Activated CD8-positive, alpha-beta T cell treated with anti-CD3 and anti-CD28 coated beads, Interleukin-2, amount 10 ng/mL, durations not matched to agents 7 days and 5 days (primary cell): ENCODE results near the gene AGTPBP1. TPM values are rescaled to one million over a fixed set of nuclear protein-coding genes. Genes with fewer than 3 reads are reported as not detected.
A peak's percentile ranks its signal among the peaks of the same experiment; 100 is the strongest.
"Not testable (repeated sequence)": the region's sequence is repeated elsewhere in the genome, so short reads cannot be mapped to it uniquely, and the experiment has no call there.

ENCODE experiments used
- ATAC-seq: fragments of 150-1000 bp; cut with Tn5 transposase; one replicate; pipeline ENCODE4 v1.10.0; 2021; ENCODE audit warnings: moderate library complexity
- CTCF ChIA-PET: fragments of 350-600 bp; sonication (Branson Sonifier 250); formaldehyde crosslinking; loops from one replicate; lab custom pipeline; 2021; ENCODE audit warnings: antibody characterized with exemption; lab: Charles Lee
- POLR2A ChIA-PET: fragments of 350-600 bp; sonication (Branson Sonifier 250); formaldehyde crosslinking; loops from one replicate; lab custom pipeline; 2021; ENCODE audit warnings: antibody characterized with exemption; lab: Charles Lee
- DNase-seq: peaks from one replicate; pipeline ENCODE4 v3.0.0-alpha.2; 2020
- H3K27ac Mint-ChIP-seq: one replicate; pipeline ENCODE4 v1.8.0; 2021; ENCODE audit warnings: mild to moderate bottlenecking, mixed read lengths
- H3K27me3 Mint-ChIP-seq: one replicate; pipeline ENCODE4 v1.8.0; 2021; ENCODE audit warnings: low read depth, mixed read lengths
- H3K36me3 Mint-ChIP-seq: one replicate; pipeline ENCODE4 v1.8.0; 2021; ENCODE audit warnings: low read depth, mixed read lengths
- H3K4me1 Mint-ChIP-seq: one replicate; pipeline ENCODE4 v1.8.0; 2021; ENCODE audit warnings: low read depth, mixed read lengths
- H3K4me3 Mint-ChIP-seq: one replicate; pipeline ENCODE4 v1.8.0; 2021; ENCODE audit warnings: mild to moderate bottlenecking, mixed read lengths
- H3K9me3 Mint-ChIP-seq: one replicate; pipeline ENCODE4 v1.8.0; 2022; ENCODE audit warnings: mixed read lengths; ENCODE audit not compliant: insufficient read depth
- total RNA-seq, 2 experiments: library from RNA; stranded (reverse); gene quantifications; one replicate each; pipeline ENCODE4 v1.2.3, GENCODE V29; 2021

The AGTPBP1 gene
- total RNA-seq, 2 experiments from 2014 or later = 32.6 to 35.7 TPM

DNA sequence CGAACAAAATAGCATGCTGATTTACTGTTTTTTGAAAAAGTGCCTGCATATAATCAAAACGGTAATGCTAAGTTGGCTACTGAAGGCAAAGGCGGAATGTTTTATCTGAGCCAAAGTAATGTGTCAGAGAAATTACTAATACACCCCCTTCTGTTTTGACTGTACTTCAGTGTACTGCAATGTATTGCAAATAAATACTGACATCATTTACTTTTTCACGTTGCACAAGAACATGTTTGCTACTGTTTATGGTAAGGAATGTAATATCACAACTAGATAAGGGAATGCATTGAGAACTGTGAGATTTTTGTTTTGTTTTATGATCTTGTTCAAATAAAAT is 813 bp upstream of the AGTPBP1 start:
- Mint-ChIP-seq H3K27me3 (peaks cover 12% of the 10 kb centered on the region), H3K9me3 (no peaks in the 10 kb centered on the region), H3K36me3 (no peaks in the 10 kb centered on the region), H3K27ac (peak overlapping the region; percentile 90), H3K4me1 (peaks cover 44% of the 10 kb centered on the region), H3K4me3 (peak overlapping the region; percentile 91)
- ChIA-PET POLR2A (interaction anchor here (0.6 to 1.6 kb wide), 2 partner anchors 13 to 360 kb away, joined by 3 to 5 read pairs; no protein-coding TSS in a partner anchor), CTCF (interaction anchor here (3.5 kb wide), 1 partner anchor 44 kb away, joined by 20 read pairs; no protein-coding TSS in a partner anchor)
- ATAC-seq = no peak
- DNase-seq = no peak

DNA sequence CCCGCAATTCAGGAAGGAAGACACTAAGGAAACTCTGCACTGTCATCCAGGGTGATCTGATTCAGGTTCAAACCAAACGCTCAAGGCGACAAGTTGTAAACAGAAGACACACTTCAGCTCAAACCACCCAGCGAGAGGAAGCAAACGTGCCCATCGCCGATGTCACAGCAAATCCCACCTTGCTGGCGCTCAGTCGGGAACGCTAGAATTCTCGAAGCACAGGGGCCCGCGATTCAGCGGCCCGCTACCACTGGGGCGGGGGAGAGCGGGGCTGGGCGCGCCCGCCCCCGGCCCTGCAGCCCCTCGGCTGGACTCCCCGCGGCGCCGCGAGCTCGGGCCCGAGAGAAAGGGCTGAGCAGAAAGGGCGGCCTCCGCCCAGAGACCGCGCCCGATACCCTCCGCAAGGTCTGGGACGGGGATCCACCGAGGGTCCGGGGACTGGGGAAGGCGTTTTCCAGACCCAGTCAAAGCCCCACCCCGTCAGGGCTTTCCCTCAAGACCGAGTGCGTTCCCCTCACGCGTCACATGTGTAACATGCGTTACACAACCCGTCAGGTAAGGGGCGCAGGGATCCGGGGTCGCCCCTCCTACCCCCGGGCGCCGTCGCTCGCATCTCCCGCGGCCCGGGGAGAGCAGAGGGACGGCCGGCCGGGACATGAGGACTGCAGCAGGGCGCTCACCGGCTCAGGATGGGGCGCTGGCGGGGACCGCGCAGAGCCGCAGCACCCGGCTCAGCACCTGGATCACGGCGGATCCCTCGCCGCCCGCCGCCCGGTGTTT is 469 bp downstream of the AGTPBP1 start:
- Mint-ChIP-seq H3K27me3 (peaks cover 9% of the 10 kb centered on the region), H3K4me3 (peak overlapping the region; percentile 91), H3K9me3 (no peaks in the 10 kb centered on the region), H3K27ac (peak overlapping the region; percentile 95), H3K36me3 (no peaks in the 10 kb centered on the region), H3K4me1 (peaks cover 45% of the 10 kb centered on the region)
- CTCF ChIA-PET = interaction anchor here (1.0 to 3.5 kb wide), 4 partner anchors 19 to 132 kb away, joined by 3 to 20 read pairs (median 4); no protein-coding TSS in a partner anchor
- POLR2A ChIA-PET = interaction anchor here (0.8 to 1.7 kb wide), 3 partner anchors 11 to 18 kb away, joined by 3 to 6 read pairs (median 3); no protein-coding TSS in a partner anchor
- ATAC-seq (peak; percentile 59), DNase-seq (peak; percentile 61)

DNA sequence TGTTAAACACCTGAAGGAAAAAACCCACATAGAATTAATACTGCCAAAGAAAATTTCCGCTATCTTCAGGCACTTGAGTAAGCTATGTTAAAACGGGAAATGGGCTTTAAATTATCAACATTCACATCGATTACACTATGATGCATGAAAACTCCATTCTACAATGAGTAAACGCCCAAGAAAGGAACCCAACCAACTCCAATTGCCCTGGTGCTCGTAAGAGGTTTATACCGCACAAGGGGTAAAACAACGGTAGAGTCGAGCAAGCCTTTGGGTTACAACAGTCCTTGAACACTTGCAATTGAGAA is 1.0 kb downstream of the AGTPBP1 start:
- H3K4me3 Mint-ChIP-seq = peak overlapping the region; percentile 91
- H3K27ac Mint-ChIP-seq = peak overlapping the region; percentile 95
- CTCF ChIA-PET = interaction anchor here (0.8 to 3.5 kb wide), 5 partner anchors 11 to 131 kb away, joined by 3 to 20 read pairs (median 4); no protein-coding TSS in a partner anchor

DNA sequence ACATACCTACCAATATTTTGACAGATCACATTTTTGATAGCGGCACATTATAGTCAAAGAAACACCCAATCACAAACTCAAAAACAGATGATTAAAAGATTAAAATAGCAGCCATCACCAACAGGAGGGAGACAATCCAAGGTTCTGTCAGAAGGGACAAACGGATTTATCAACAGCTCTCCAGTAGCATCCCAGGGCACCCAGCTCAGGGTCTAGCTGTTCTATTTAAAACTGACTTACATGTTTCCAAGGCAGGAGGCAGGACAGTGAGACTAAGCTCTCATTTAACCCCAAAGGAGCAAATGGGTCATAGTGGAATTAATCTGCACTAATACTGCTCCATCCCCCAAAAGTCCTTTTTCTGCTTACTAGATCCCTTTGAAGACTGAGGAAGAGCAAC is 3.2 kb downstream of the AGTPBP1 start:
- no peaks in the 10 kb centered on the region for H3K9me3 Mint-ChIP-seq
- ATAC-seq (no peak), DNase-seq (no peak)
- H3K4me1 Mint-ChIP-seq = peaks cover 40% of the 10 kb centered on the region
- no peak overlapping the region for H3K4me3 Mint-ChIP-seq
- H3K36me3 Mint-ChIP-seq = peaks cover 5% of the 10 kb centered on the region
- ChIA-PET POLR2A (no interaction called here), CTCF (interaction anchor here (1.2 kb wide), 1 partner anchor 40 kb away, joined by 4 read pairs; no protein-coding TSS in a partner anchor)
- H3K27me3 Mint-ChIP-seq = no peaks in the 10 kb centered on the region
- H3K27ac Mint-ChIP-seq = no peak overlapping the region

More for the DNA sequence above, 1.0 kb downstream of the AGTPBP1 start:
- DNase-seq (no peak), ATAC-seq (no peak)
- no peaks in the 10 kb centered on the region for H3K9me3 Mint-ChIP-seq
- peaks cover 42% of the 10 kb centered on the region for H3K4me1 Mint-ChIP-seq
- H3K36me3 Mint-ChIP-seq = no peaks in the 10 kb centered on the region
- POLR2A ChIA-PET = interaction anchor here (0.8 to 1.7 kb wide), 2 partner anchors 11 to 18 kb away, joined by 3 to 6 read pairs; no protein-coding TSS in a partner anchor
- H3K27me3 Mint-ChIP-seq = peaks cover 6% of the 10 kb centered on the region

DNA sequence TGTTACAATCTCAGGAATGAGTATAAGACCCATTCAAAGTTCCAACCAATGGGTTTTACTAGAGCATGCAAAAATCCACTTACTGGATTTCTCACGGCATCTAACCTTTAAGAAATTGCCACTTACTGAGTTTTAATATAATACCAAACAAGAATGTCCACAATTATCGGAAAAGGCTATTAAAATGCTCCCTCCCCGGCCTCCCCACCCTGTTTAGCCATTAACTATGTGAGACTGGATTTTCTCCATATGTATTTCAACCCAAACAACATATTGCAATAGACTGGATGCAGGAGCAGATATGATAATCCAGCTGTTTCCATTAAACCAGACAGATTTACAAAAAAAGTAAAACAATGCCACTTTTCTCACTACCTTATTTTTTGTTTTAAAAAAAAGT is 4.1 kb downstream of the AGTPBP1 start:
- peaks cover 40% of the 10 kb centered on the region for H3K4me1 Mint-ChIP-seq
- CTCF ChIA-PET = interaction anchor here (1.0 to 1.9 kb wide), 3 partner anchors 9 to 40 kb away, joined by 4 read pairs; no protein-coding TSS in a partner anchor
- DNase-seq (no peak), ATAC-seq (no peak)
- H3K27me3 Mint-ChIP-seq = no peaks in the 10 kb centered on the region
- no peaks in the 10 kb centered on the region for H3K9me3 Mint-ChIP-seq
- H3K36me3 Mint-ChIP-seq = peaks cover 12% of the 10 kb centered on the region
- POLR2A ChIA-PET = no interaction called here
- no peak overlapping the region for H3K4me3 Mint-ChIP-seq
- no peak overlapping the region for H3K27ac Mint-ChIP-seq

DNA sequence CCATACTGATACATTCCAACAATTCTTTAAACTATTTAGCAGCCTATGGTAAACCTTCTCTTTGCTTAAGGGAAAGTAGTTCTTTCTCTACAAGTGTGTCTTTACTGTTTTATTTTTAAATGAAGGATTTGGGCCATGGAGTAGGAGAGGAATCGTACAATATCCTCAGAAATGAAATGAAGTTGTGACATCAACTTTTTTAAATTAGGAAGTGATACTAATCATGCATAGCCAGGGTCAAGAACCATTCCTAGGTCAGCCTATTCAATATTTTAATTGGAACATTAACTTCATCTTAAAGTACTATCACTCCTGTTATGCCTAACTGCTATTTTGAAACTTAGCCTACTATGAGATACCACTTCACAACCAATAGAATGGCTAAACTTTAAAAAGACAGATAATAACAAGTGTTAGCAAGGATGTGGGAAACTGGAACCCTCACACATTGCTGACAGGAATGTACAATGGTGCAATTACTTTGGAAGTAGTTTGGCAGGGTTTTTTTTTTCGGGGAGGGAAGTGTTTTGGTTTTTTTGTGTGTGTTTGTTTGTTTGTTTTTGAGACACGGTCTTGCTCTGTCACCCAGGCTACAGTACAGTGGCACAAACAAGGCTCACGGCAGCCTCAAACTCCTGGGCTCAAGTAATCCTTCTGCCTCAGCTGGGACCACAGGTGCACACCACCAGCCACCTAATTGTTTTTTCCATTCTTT is 10.7 kb downstream of the AGTPBP1 start:
- CTCF ChIA-PET = no interaction called here
- no peaks in the 10 kb centered on the region for H3K9me3 Mint-ChIP-seq
- POLR2A ChIA-PET = no interaction called here
- peaks cover 15% of the 10 kb centered on the region for H3K36me3 Mint-ChIP-seq
- ATAC-seq = no peak
- H3K4me3 Mint-ChIP-seq = no peak overlapping the region
- no peaks in the 10 kb centered on the region for H3K27me3 Mint-ChIP-seq
- H3K4me1 Mint-ChIP-seq = peaks cover 52% of the 10 kb centered on the region
- DNase-seq = no peak
- no peak overlapping the region for H3K27ac Mint-ChIP-seq

DNA sequence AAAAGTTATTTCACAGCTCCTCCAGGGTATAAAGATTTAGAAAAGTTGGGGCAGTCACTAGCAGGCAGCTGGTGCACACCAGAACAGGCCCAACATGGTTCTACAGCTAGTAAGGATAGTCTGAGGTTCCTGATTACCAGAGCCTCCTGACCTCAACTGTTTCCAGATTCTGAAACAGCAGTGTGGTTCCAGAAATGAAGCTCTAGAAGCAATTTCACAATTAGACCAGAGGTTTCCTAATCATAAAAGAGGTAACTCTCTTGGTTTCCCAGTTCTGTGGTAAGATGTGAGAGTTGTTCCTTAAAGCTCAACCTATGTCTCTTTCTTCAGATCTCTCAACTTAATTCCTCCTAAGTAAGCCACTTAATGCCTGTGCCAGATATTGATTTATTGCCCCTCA is 11.9 kb downstream of the AGTPBP1 start:
- Mint-ChIP-seq H3K36me3 (peaks cover 15% of the 10 kb centered on the region), H3K4me1 (peaks cover 52% of the 10 kb centered on the region), H3K9me3 (no peaks in the 10 kb centered on the region), H3K27ac (no peak overlapping the region), H3K27me3 (no peaks in the 10 kb centered on the region), H3K4me3 (no peak overlapping the region)
- ChIA-PET CTCF (interaction anchor here (0.9 to 1.3 kb wide), 3 partner anchors 10 to 14 kb away, joined by 3 read pairs; no protein-coding TSS in a partner anchor), POLR2A (interaction anchor here (1.2 kb wide), 1 partner anchor 13 kb away, joined by 3 read pairs; the partner anchor contains the start of gene AGTPBP1)
- no peak for ATAC-seq
- DNase-seq = no peak

DNA sequence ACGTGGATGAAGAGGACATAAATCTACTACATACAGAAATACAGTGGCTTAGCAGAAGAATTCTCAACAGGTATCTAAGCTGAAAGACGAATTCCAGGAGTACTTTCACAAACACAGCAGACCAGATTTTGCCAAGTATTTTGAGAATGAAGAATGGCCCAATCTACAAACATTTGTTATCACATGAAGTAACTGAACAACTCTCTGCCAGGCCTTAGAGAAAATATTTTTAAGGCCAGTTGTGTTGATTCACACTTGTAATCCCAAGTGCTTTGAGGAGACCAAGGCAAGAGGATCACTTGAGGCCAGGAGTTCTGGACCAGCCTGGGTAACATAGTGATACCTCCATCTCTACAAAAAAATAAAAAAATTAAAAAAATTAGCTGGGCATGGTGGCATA is 14.3 kb downstream of the AGTPBP1 start:
- Mint-ChIP-seq H3K4me1 (peaks cover 51% of the 10 kb centered on the region), H3K36me3 (peaks cover 14% of the 10 kb centered on the region), H3K4me3 (no peak overlapping the region), H3K27ac (no peak overlapping the region), H3K27me3 (no peaks in the 10 kb centered on the region), H3K9me3 (peaks cover 4% of the 10 kb centered on the region)
- CTCF ChIA-PET = no interaction called here
- POLR2A ChIA-PET = interaction anchor here (0.6 kb wide), 1 partner anchor 1707 kb away, joined by 3 read pairs; no protein-coding TSS in a partner anchor
- DNase-seq (no peak), ATAC-seq (no peak)

DNA sequence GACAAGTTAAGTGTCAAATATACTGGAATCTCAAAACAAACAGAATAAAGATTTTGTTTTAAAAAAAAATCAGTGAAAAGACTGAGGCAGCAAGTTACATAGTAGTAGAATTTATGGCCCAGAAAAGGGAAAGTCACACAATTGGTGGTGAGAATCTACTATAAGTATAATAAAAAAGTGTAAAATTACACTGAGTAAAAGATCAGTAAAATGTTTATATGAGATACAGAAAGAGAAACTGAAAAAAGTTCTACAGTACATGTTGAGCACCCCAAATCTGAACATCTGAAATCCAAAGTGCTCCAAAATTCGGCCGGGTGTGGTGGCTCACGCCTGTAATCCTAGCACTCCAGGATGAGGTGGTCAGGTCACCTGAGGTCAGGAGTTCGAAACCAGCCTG is 15.0 kb downstream of the AGTPBP1 start:
- Mint-ChIP-seq H3K4me1 (peaks cover 51% of the 10 kb centered on the region), H3K27me3 (no peaks in the 10 kb centered on the region), H3K4me3 (no peak overlapping the region), H3K36me3 (peaks cover 18% of the 10 kb centered on the region), H3K9me3 (peaks cover 4% of the 10 kb centered on the region), H3K27ac (no peak overlapping the region)
- CTCF ChIA-PET = no interaction called here
- POLR2A ChIA-PET = no interaction called here
- DNase-seq = no peak
- no peak for ATAC-seq

DNA sequence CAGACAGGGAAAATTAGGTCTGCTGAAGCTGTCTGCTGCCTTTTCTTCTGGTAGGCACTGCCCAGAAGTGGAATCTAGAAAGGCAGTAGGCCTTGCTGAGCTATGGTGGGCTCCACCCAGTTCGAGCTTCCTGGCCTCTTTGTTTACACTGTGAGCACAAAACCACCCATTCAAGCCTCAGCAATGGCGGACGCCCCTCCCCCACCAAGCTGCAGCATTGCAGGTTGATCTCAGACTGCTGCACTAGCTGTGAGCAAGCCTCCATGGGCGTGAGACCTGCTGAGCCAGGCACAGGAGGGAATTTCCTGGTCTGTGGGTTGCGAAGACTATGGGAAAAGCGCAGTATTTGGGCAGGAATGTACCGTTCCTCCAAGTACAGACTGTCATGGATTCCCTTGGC is 18.5 kb downstream of the AGTPBP1 start:
- CTCF ChIA-PET = interaction anchor here (1.2 kb wide), 1 partner anchor 22 kb away, joined by 5 read pairs; no protein-coding TSS in a partner anchor
- Mint-ChIP-seq H3K27me3 (no peaks in the 10 kb centered on the region), H3K36me3 (peaks cover 34% of the 10 kb centered on the region), H3K9me3 (peaks cover 4% of the 10 kb centered on the region), H3K27ac (no peak overlapping the region), H3K4me3 (no peak overlapping the region), H3K4me1 (peaks cover 32% of the 10 kb centered on the region)
- POLR2A ChIA-PET = interaction anchor here (1.1 kb wide), 1 partner anchor 18 kb away, joined by 3 read pairs; no protein-coding TSS in a partner anchor
- peak; percentile 69 for DNase-seq
- peak; percentile 42 for ATAC-seq

DNA sequence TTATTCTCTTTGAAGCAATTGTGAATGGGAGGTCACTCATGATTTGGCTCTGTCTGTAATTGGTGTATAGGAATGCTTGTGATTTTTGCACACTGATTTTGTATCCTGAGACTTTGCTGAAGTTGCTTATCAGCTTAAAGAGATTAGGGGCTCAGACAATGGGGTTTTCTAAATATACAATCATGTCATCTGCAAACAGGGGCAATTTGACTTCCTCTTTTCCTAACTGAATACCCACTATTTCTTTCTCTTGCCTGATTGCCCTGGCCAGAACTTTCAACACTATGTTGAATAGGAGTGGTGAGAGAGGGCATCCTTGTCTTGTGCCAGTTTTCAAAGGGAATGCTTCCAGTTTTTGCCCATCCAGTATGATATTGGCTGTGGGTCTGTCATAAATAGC is 22.3 kb downstream of the AGTPBP1 start:
- CTCF ChIA-PET = interaction anchor here (1.3 kb wide), 1 partner anchor 10 kb away, joined by 3 read pairs; no protein-coding TSS in a partner anchor
- H3K27ac Mint-ChIP-seq, POLR2A ChIA-PET, ATAC-seq, DNase-seq, H3K27me3 Mint-ChIP-seq, H3K9me3 Mint-ChIP-seq, H3K4me3 Mint-ChIP-seq: not testable (repeated sequence)
- H3K4me1 Mint-ChIP-seq = peaks cover 43% of the 10 kb centered on the region
- peaks cover 37% of the 10 kb centered on the region for H3K36me3 Mint-ChIP-seq
